K562 (cell line): ENCODE data around the gene ANKH. TPM values are rescaled to one million over a fixed set of nuclear protein-coding genes. Genes with fewer than 3 reads are reported as not detected.

Experiments
- ATAC-seq: fragments of 200-7000 bp; cut with Tn5 transposase; 3 replicates; pipeline ENCODE4 v1.9.1; 2020; ENCODE audit warnings: moderate library complexity
- BruUV-seq: library from RNA; stranded (reverse); fragments of 400-500 nt; replicated peaks from 2 replicates; lab custom pipeline; 2021; lab: Mats Ljungman, UMichigan
- CTCF ChIA-PET: fragments of 300-600 bp; formaldehyde crosslinking; extraction: SDS; loops from one replicate; lab custom pipeline; 2021; ENCODE audit warnings: low intra/inter-chr PET ratio; lab: Yijun Ruan, JAX
- POLR2A ChIA-PET: fragments of 300-600, 350-650 bp; sonication (Branson Sonifier 250); formaldehyde crosslinking; extraction: SDS; loops from one replicate; lab custom pipeline; 2021; ENCODE audit warnings: antibody characterized with exemption, inconsistent platforms; lab: Yijun Ruan, JAX
- DNase-seq, 4 experiments: peaks; one replicate each; pipeline versions ENCODE4 v3.0.0 to v3.0.0-alpha.2; 2011 to 2018; ENCODE audit warnings: low spot score in 3 of 4, mixed read lengths in 3 of 4; ENCODE audit errors: extremely low read depth in 1 of 4
- FAIRE-seq: peaks from 2 replicates; lab custom pipeline; 2011; peaks lifted over from hg19 to GRCh38; lab: Jason Lieb, UNC
- H2AFZ ChIP-seq: 2 replicates; pipeline ENCODE4 v1.6.0; 2011; ENCODE audit warnings: low read depth, low read length, control low read depth, inconsistent platforms
- H3K27ac ChIP-seq: fragments of 200-600 bp; 3 replicates; pipeline ENCODE4 v1.8.0; 2011; ENCODE audit warnings: low read depth, mild to moderate bottlenecking, control low read depth, inconsistent platforms, low read length, moderate library complexity, mixed read lengths; ENCODE audit errors: extremely low read depth
- H3K27me3 ChIP-seq, 2 experiments: fragments of 300-600 bp in 1 of 2; 2 replicates in 1 of 2; 3 replicates in 1 of 2; pipeline versions ENCODE4 v1.6.0 to v1.8.0; 2011; ENCODE audit warnings: inconsistent platforms in 2 of 2, low read length in 2 of 2, mild to moderate bottlenecking in 1 of 2, mixed read lengths in 1 of 2, moderate library complexity in 1 of 2; ENCODE audit not compliant: control insufficient read depth in 2 of 2, insufficient read depth in 2 of 2
- H3K36me3 ChIP-seq: fragments of 300-600 bp; 3 replicates; pipeline ENCODE4 v1.8.0; 2011; ENCODE audit warnings: mild to moderate bottlenecking, low read length, inconsistent platforms; ENCODE audit not compliant: control insufficient read depth, insufficient read depth
- H3K4me1 ChIP-seq, 2 experiments: fragments of 200-600 bp in 1 of 2; replicated peaks in 1 of 2; 2 replicates in 1 of 2; 3 replicates in 1 of 2; pipeline versions ENCODE4 v1.5.1 to v1.8.0; 2011; ENCODE audit warnings: inconsistent platforms in 2 of 2, low read length in 2 of 2, mild to moderate bottlenecking in 1 of 2, mixed read lengths in 1 of 2, moderate library complexity in 1 of 2; ENCODE audit not compliant: control insufficient read depth in 2 of 2, insufficient read depth in 2 of 2
- H3K4me2 ChIP-seq: 2 replicates; pipeline ENCODE4 v1.6.1; 2011; ENCODE audit warnings: low read length, control low read depth, inconsistent platforms, mixed read lengths; ENCODE audit not compliant: insufficient read depth
- H3K4me3 ChIP-seq: fragments of 200-600 bp; sonication (generic), shearing (Covaris generic); 2 replicates; pipeline ENCODE4 v1.5.1; 2016; ENCODE audit warnings: control low read depth, inconsistent platforms
- H3K79me2 ChIP-seq: fragments of 200-600 bp; 3 replicates; pipeline ENCODE4 v1.8.0; 2011; ENCODE audit warnings: low read length, inconsistent platforms; ENCODE audit not compliant: control insufficient read depth, insufficient read depth
- H3K9ac ChIP-seq, 2 experiments: 2 replicates each; pipeline versions ENCODE4 v1.6.0 to v1.6.1; 2011; ENCODE audit warnings: low read depth in 2 of 2, low read length in 2 of 2, control low read depth in 1 of 2, inconsistent platforms in 1 of 2, mild to moderate bottlenecking in 1 of 2, mixed read lengths in 1 of 2; ENCODE audit not compliant: insufficient read depth in 1 of 2
- H3K9me1 ChIP-seq: one replicate; pipeline ENCODE4 v1.6.0; 2011; ENCODE audit warnings: inconsistent platforms, mild to moderate bottlenecking, low read length, moderate library complexity; ENCODE audit not compliant: control insufficient read depth, insufficient read depth
- H3K9me3 ChIP-seq: replicated peaks from 2 replicates; pipeline ENCODE4 v1.5.1; 2011; ENCODE audit warnings: low read depth, low read length, inconsistent platforms; ENCODE audit not compliant: control insufficient read depth, insufficient read depth
- H4K20me1 ChIP-seq: replicated peaks from 2 replicates; pipeline ENCODE4 v1.6.1; 2011; ENCODE audit warnings: low read length, inconsistent platforms, mixed read lengths; ENCODE audit not compliant: control insufficient read depth, insufficient read depth
- CBFA2T3 ChIP-seq: fragments of 450-650 bp; IDR thresholded peaks from 2 replicates; pipeline ENCODE4 v1.6.1; 2017
- GTF2E2 ChIP-seq: fragments of 200-800 bp; sonication (Bioruptor generic); IDR thresholded peaks from 2 replicates; pipeline ENCODE4 v1.6.1; 2016; ENCODE audit warnings: missing genetic modification characterization, missing compliant biosample characterization
- KLF13 ChIP-seq: fragments of 450-650 bp; IDR thresholded peaks from 2 replicates; pipeline ENCODE4 v1.6.1; 2016; ENCODE audit warnings: missing genetic modification characterization, low read depth, mild to moderate bottlenecking, missing compliant biosample characterization, moderate library complexity, borderline replicate concordance
- LARP7 ChIP-seq: fragments of 450-650 bp; IDR thresholded peaks from 2 replicates; pipeline ENCODE4 v1.6.1; 2016
- TEAD2 ChIP-seq: fragments of 450-650 bp; IDR thresholded peaks from 2 replicates; pipeline ENCODE4 v1.6.1; 2016; ENCODE audit warnings: missing genetic modification characterization, control low read depth, missing compliant biosample characterization
- WGBS: fragments of 100-300 bp; shearing (Covaris generic); methylation state at CpG from one replicate; pipeline ENCODE4 v1.1.6; 2016; ENCODE audit warnings: low coverage, mixed read lengths; ENCODE audit not compliant: insufficient coverage; ENCODE audit errors: missing lambda C conversion rate; 5-methylcytosine and 5-hydroxymethylcytosine counted together
- in situ Hi-C: fragments of 300-500 bp; cut with MboI; formaldehyde crosslinking; loops from 4 replicates; pipeline ENCODE4 v1.15.0; 2018; ENCODE audit warnings: inconsistent platforms, mixed read lengths
- intact Hi-C: fragments of 100-400 bp; cut with micrococcal nuclease; formaldehyde crosslinking; loops from 2 replicates; pipeline ENCODE4 v1.14.2; 2022
- polyA plus RNA-seq, 8 experiments: library from polyadenylated mRNA; depleted of rRNA in 4 of 8; stranded (reverse) in 5 of 8; unstranded in 3 of 8; fragments of >200 nt; fragmentation: Nextera tagmentation in 2 of 8; fragmentation: Illumina TruSeq in 1 of 8; extraction: Ambion mirVana in 2 of 8; extraction: Trizol in 1 of 8; gene quantifications; 2 replicates each; pipeline versions ENCODE4 v1.2.1 to v1.2.3, GENCODE V29; 2011 to 2014; ENCODE audit warnings: inconsistent platforms in 1 of 8, missing spikeins in 1 of 8
- total RNA-seq, 7 experiments: library from RNA; depleted of rRNA in 6 of 7; stranded (reverse); fragments of >200 nt in 6 of 7; fragmentation: Illumina TruSeq in 2 of 7; extraction: Trizol in 2 of 7; gene quantifications; 2 replicates each; pipeline versions ENCODE4 v1.2.1 to v1.2.3, GENCODE V29; 2011 to 2021; ENCODE audit warnings: low replicate concordance in 1 of 7
- TF ChIP-seq, protein P1 (sequence below): fragments of 250-450 bp; sonication (Bioruptor Pico); IDR thresholded peaks from 2 replicates; pipeline ENCODE4 v1.5.0; 2021

The ANKH gene
- total and polyA plus RNA-seq, 9 of the 15 experiments (the other 6 are each of a cell fraction or from before 2014, with no cell fraction given), result 0.79 to 12.2 (median 4.5) TPM

DNA sequence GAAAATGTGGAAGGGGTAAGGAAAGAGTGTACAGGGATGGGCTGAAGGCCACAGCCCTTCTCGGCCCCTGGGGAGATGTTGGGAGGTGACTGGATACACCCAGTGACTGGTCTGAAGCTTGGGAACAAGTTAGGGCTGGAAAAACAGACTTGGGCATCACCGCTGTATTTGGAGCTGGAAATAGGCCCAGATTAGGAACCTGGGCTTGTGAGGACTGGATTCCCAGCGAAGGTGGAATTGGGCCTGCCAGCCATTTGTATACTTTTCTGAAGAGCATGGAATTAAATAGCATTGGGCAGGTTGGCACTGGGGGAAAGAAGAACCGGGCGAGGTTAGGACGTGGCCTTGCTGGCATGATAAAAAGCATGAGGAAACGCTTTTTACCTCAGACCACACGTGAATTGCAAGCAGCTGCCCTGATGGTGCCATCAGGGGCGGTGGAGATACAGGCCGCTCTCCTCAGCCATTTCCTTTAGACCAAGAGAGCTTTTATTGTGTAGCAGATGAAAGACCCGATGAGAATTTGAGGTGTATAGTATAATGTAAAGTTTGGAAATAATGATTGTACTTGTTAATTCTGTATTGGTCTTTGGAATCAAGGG, 169.2 kb downstream of the ANKH start:
- ChIA-PET CTCF (no interaction called here), POLR2A (interaction anchor here (1.0 kb wide), 1 partner anchor 22 kb away, joined by 3 read pairs; no protein-coding TSS in a partner anchor)
- H3K4me1 ChIP-seq, result peaks cover 0 to 30% of the 10 kb centered on the region in 2 experiments; a peak in 4 of 5 replicates
- no peaks in the 10 kb centered on the region for H3K27me3 ChIP-seq
- no peak for ATAC-seq
- TF ChIP-seq TEAD2 (tag) (no peak), KLF13 (no peak), CBFA2T3 (no peak), GTF2E2 (tag) (no peak), LARP7 (no peak)
- TF ChIP-seq, protein P1, sequence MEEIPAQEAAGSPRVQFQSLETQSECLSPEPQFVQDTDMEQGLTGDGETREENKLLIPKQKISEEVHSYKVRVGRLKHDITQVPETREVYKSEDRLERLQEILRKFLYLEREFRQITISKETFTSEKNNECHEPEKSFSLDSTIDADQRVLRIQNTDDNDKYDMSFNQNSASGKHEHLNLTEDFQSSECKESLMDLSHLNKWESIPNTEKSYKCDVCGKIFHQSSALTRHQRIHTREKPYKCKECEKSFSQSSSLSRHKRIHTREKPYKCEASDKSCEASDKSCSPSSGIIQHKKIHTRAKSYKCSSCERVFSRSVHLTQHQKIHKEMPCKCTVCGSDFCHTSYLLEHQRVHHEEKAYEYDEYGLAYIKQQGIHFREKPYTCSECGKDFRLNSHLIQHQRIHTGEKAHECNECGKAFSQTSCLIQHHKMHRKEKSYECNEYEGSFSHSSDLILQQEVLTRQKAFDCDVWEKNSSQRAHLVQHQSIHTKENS, result no peak
- no peak overlapping the region for H3K9ac ChIP-seq
- H2AFZ ChIP-seq, result no peak overlapping the region
- no peak overlapping the region for H3K4me3 ChIP-seq
- no peak for DNase-seq
- peaks cover 85% of the 10 kb centered on the region for H3K36me3 ChIP-seq
- WGBS, result 90% methylated on average over 11 of the region's 11 CpGs
- intact Hi-C loops (no loop called here), in situ Hi-C loops (no loop called here)
- no peaks in the 10 kb centered on the region for H4K20me1 ChIP-seq
- no TSS peak for BruUV-seq
- no peak for FAIRE-seq
- no peak overlapping the region for H3K27ac ChIP-seq
- no peaks in the 10 kb centered on the region for H3K79me2 ChIP-seq
- H3K4me2 ChIP-seq, result no peak overlapping the region
- H3K9me1 ChIP-seq, result peaks cover 3% of the 10 kb centered on the region
- H3K9me3 ChIP-seq, result no peaks in the 10 kb centered on the region
